Endothelial cell of umbilical vein (primary cell): ENCODE data around the gene DMBT1.

Experiments
- CTCF ChIP-seq, 2 donors: IDR thresholded peaks; 1 replicate in 1 of 2; 2 replicates in 1 of 2; pipeline ENCODE4 v1.5.1; 2011; ENCODE audit warnings: low read length in 2 of 2, mild to moderate bottlenecking in 2 of 2, moderate library complexity in 2 of 2, control low read depth in 1 of 2, inconsistent platforms in 1 of 2, low read depth in 1 of 2; ENCODE audit not compliant: insufficient read depth in 1 of 2; ENCODE audit errors: extremely low read depth in 1 of 2
- EZH2 ChIP-seq: IDR thresholded peaks from 2 replicates; pipeline ENCODE4 v1.6.1; 2012; ENCODE audit warnings: borderline replicate concordance, low read depth, mild to moderate bottlenecking, moderate library complexity, low read length, inconsistent platforms; ENCODE audit not compliant: severe bottlenecking
- FOS ChIP-seq: IDR thresholded peaks from 2 replicates; pipeline ENCODE4 v1.6.1; 2011; ENCODE audit warnings: mild to moderate bottlenecking, low read length, moderate library complexity, borderline replicate concordance; ENCODE audit not compliant: insufficient read depth
- GATA2 ChIP-seq: IDR thresholded peaks from 2 replicates; pipeline ENCODE4 v1.7.0; 2011; ENCODE audit warnings: low read depth, mild to moderate bottlenecking, moderate library complexity, mixed read lengths, low read length; ENCODE audit not compliant: insufficient read length, insufficient read depth
- JUN ChIP-seq: IDR thresholded peaks from 2 replicates; pipeline ENCODE4 v1.6.1; 2011; ENCODE audit warnings: borderline replicate concordance, low read depth; ENCODE audit not compliant: insufficient read length, insufficient read depth
- MAX ChIP-seq: IDR thresholded peaks from 2 replicates; pipeline ENCODE4 v1.6.1; 2011; ENCODE audit not compliant: insufficient read depth, insufficient read length
- MYC ChIP-seq: IDR thresholded peaks from one replicate; pipeline ENCODE4 v1.6.1; 2011; ENCODE audit warnings: mild to moderate bottlenecking, low read depth, low read length
- POLR2A ChIP-seq: IDR thresholded peaks from 2 replicates; pipeline ENCODE4 v1.6.1; 2012; ENCODE audit warnings: low read depth, mild to moderate bottlenecking, control low read depth, low read length
- POLR2AphosphoS5 ChIP-seq: IDR thresholded peaks from 2 replicates; pipeline ENCODE4 v1.6.1; 2012; ENCODE audit warnings: low read depth, mild to moderate bottlenecking, control low read depth, low read length, moderate library complexity; ENCODE audit not compliant: insufficient read depth

- no peak for TF ChIP-seq CTCF (IDR thresholded peaks at IDR 0.05; ENCODE audit: extremely low read depth in 1 of 2, insufficient read depth in 1 of 2, low read depth in 1 of 2, low read length in 2 of 2)
- no peak for TF ChIP-seq FOS
- no peak for TF ChIP-seq EZH2
- no peak for TF ChIP-seq JUN
- TF ChIP-seq POLR2A = no peak
- no peak for TF ChIP-seq POLR2AphosphoS5
- no peak for TF ChIP-seq MAX
- TF ChIP-seq MYC = no peak
- TF ChIP-seq GATA2 = no peak
These were observed 658 bp downstream of the DMBT1 start for GRCh38 chr10:122561212-122561611.
